Measurements from ENCODE around the gene GNB5.

GNB5 gene

DNA sequence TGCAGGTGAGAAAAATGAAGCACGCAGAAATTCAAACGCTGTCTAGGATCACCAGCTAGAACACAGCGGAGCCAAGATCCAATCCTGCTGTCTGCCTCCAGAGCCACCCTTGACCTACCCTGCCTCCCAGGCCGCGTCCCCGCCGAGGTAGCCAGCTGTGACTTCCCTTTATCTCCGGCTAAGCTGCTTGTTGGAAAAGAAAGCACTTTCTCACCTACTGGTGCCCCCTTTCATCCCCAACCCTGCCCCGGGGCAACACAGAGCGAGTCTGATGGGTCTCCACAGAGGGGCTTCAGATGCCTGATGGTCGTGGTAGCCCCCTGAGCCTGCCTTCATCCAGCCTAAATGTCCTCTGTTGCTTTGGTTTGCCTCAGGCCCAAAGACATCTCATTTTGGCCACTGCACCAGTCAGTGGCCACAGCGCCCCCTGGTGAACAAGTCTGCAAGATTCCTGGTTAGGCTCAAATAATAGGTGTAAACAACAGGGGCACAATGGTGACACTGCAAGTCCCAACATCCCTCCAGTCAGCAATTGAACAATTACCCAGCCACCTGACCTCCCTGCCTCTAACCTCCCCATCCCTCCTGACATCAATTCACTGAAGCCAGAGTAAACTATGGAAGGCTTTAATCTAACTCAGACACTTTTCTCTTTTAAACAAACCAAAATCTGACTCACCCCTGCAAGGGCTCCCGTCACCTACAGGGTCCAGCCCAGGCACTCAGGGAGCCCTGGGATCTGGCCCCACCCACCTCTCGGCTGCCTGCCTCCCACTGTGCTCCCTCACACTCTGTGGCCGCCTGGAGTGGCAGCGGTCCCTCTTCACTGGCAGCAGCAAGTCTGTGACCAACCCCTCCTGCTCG is 51.4 kb downstream of the GNB5 start:
- DNase-seq: peak; percentile 54

DNA sequence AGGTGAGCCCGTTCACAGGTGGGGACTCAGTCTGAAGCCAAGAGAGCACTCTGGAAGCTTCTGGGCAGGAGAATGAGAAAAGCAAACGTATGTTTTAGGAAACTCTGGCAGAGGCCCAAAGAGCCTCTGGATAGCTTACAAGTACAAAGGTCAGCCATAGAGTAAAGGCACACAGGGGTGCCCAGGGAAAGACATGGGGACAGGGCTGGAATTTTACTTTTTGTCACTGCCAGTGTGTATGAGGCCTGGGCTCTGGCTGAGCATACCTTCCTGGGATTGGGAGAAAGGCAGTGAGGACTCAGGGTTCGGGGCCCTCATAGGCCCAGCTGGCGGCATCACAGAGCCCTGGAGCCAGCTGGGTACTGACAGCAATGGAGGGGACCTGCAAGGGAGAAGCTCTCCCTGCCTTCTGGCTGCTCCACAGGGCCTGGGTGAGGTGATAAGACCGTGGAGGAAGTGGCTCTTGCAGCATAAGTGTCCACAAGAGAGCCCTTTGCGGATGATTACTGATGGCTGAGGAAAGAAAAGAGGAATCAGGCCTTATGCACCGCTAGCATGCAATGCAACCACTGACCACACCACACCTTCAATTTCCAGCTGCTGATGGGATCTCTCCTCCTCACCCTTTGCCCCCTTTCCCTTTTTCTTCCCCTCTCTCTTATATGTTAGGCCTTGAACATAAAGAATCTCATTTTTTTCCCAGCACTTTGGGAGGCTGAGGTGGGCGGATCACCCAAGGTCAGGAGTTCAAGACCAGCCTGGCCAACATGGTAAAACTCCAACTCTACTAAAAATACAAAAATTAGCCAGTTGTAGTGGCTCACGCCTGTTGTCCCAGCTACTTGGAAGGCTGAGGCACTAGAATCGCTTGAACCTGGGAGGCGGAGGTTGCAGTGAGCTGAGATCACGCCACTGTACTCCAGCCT is 53.5 kb downstream of the GNB5 start:
- DNase-seq: peak; percentile 41

DNA sequence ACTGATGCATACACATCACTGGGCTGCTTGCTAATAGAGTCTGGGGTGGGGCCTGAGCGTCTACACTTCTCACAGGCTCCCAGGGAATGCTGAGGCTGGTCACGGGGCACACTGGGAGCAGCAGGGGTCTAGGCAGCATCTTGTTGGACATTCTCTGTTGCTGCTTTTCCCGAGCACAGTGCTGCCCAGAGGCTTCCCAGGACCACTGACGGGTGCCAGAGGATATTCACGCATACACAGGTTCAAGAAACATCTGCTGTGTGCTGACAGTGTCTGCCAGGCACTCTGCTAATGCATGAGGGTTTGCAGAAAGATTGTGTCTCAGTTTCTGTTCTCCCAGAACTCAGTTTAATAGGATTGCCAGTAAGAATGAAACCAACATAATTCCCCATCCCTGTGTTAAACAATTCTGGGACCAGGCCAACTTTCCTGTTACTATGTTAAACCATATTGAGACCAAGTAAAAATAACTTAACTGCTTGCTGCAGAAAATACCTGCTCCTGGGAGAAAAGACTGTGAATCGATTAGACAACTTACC is 54.7 kb downstream of the GNB5 start:
- no peak for DNase-seq

DNA sequence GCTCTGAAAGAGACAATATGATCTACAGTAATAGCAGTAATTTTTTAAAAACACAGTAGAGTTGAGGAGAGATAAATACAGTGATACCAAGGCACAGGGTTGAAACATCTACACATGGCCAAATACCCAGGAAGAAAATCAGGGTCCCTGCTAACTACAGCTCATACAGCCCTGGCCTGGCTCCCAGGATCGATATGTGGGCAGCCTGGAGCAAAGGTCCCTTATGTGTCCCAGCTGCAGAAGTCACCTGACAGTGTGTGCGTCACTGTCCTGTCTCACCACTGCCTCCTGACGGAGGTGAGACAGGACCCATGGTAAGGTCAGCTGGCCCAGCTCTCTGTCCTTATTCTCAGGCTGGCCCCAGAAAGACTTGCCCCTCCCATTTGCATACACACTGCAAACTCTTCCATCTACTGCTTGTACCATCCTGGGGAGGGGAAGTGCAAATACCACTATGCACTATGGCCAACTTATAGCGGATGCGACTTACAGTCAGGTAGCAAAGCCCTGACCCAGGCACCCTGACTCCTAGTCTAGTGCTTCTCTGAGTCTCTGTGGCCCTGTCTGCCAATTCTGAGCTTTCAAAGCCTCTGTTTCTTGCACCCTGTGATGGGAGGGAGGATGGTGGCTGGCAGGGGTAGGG is 56.6 kb downstream of the GNB5 start:
- no peak for DNase-seq

DNA sequence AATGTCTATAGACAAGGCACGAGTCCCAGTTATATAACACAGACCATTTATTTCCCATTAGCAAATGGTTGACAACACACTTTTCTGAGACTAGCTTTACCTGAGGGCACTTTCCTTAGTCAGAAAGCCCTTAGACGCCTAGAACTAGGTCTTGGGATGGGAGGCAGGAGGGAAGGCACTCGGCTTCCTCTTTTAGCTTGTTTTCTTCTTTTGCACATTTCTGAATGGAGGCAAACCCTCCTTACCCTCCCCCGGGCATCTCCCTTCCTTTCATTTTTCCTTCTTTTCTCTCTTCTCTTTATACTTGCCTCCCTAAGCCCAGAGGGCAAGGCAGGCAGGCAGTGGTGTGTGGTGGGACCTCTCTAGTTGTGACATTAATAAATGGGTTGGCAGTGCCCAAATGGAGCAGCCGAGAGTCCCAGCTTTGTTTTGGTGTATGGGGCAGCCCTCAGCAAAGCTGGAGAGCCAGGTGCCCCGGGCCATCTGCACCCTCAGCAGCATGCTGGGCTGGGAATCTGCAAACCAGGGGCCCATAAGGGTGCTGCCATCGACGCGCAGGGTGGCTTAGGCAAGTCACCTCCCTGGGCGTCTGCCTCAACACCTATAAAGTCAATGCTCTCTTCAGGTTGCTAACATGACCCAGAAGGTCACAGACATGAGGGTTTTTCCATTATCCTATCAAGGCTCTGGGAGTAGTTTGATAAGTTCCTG is 57.5 kb downstream of the GNB5 start:
- DNase-seq: no peak

DNA sequence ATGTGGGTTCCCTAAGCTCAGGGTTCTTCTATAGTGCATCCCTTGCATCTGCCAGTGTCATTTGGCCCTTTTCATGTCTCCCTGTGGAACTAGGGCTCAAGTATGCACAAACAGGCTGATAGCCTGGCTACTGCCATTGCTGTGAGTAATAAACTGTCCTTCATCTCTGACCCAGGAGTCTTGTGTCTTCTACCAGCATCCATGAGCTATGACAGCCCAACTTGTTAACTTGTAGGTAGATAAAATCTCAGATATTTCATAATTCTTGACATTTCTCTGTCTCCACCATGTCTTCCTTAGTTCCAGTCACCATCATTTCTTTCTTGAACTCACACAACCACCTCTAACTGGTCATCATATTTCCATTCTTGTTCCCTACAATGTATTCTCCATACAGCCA is 59.1 kb downstream of the GNB5 start:
- no peak for DNase-seq

DNA sequence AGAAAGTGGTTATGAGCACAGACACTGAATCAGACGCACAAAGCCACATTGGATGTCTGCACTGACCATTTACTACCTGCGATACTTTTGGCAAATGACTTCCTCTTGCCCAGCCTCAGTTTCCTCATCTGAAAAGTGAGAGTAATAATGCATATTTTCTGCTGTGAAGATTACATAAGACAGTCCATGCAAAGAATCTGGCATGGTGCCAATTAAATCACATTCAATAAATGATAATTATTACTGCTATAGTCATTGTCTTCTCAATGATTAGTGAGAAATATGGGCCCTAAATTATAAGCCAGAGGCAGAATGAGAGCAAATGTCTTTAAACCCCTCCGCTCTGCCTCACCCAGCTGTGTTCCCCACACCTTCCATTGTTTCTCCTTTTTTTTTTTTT is 62.6 kb downstream of the GNB5 start:
- DNase-seq: no peak

DNA sequence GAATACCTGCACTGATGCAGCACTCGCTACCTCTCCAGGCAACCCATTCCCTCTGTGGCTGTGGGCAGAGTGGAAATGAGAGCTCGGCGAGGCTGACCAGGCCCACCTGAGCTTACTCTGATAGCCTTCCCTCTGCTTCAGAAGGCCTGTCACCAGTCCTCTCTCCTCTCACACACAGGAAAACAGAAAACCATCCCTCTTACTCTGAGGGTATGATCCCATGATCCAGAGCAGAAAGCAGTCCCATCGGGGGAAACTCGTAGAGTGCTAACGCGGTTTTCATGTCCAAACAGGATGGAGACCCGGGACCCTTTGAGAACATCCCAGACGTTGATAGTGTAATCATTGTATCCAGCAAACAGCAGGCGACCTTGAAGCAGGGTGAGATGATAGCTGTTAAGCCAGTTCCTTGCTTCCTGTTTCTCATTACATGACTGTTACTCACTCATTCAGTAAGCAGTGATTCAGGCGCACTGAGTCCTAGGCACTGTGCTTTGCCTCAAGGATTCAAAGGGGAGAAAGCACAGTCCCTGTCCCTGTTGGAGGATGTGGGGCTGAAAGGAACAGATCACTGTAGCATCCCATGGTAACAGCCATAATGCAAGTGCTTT is 66.8 kb downstream of the GNB5 start:
- DNase-seq: no peak

DNA sequence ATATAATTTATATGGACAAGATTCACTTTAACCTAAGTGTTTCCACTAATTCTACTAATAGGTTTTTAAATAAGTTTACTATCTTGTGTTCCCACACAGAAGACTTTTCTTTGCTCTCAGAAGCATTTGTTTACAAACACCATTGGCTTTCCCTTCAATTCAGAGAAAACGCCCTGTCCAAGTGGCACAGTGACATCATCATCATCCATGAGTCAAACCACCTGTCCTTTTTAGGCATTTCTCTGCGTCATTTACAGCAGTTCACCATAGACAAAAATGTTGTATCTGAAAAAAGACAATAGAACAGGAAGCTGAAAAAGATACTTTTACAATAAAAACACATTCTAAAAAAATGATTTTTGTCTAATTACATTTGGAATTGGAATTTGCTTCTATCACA is 69.3 kb downstream of the GNB5 start:
- no peak for DNase-seq

DNA sequence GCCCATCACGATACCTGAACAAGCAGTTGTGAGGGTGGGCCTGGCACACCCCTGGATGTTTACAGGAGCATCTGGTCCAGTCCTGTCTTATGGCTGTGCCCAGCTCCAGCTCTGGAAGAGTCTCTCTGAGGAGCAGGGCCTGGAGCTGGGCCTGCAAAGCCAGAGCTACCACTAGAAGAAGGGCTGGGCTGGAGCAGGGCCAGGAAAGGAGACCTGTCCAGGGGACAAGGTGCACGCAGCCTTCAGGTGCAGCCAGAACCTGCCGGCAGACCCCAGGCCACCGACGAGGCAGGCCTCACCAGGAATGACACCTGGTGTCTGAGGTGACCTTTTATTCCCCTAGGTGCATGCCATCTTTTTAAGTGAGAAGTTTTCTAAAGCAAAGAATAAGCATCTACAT is 70.2 kb downstream of the GNB5 start:
- DNase-seq: no peak

DNA sequence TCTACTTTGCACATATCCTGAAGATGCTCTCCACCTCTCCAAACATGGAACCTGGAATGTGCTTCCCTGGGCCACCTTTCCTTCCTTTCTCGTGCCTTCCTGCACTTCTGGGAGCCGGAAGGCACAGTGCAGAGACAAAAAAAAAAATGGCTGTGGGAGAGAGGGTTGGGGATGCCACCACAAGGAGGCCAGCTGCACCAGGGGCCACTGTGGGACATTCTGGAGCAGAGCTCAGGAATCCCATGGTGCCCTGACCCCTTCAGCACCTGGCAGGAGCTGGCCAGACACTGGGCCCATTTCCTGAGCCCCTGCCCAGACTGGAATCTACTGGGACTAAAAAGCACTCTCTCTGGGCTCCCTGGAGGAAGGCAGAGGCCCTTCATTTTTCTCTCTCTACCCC is 70.7 kb downstream of the GNB5 start:
- DNase-seq: no peak

DNA sequence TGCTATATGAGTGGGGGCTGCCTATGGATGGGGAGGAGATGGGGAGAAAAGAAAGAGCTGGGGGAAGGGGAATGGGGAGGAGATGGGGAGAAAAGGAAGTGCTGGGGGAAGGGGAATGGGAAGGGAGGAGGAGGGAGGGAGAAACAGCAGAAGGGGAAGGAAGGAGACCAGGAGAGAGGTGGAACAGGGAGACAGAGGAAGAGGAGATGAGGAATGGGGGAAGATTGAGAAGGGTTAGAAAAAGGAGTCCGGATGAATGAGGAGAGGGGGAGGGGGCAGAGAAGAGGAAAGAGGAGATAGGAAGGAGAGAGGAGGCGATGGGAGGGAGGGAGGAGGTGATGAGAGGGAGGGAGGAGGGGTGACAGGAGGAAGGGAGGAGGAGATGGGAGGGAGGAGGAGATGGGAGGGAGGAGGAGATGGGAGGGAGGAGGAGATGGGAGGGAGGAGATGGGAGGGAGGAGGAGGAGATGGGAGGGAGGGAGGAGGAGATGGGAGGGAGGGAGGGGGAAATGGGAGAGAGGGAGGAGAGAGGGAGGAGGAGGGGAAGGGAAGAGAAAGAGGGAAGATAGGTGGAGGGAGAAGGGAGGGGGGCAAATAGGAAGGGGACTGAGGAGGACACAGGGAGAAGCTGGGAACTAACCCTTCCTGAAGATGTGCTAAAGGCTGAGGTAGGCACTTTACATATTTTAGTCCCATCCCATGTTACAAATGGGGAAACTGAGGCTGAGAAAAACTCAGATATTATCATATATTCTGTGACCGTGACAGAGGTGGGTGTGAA is 72.0 kb downstream of the GNB5 start:
- DNase-seq: no peak

DNA sequence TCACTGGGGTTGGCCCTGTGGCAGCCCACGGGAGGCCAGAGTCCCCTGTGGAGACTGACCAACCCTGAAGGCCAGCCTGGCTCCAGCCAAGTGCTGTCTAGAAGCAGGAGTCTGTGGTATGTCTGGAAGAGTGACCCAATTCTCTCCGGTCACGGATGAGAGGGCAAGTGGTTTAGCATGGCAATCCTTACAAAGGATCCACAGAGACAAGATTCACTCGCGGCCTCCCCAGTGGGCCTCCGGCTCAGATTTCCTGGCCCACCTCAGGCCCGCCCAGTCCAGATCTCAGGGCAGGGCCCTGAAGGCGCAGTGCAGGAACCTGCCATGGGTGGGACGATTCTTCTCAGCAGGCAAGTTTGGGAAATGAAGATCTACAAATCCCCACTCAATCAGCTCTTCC is 73.6 kb downstream of the GNB5 start:
- no peak for DNase-seq

DNA sequence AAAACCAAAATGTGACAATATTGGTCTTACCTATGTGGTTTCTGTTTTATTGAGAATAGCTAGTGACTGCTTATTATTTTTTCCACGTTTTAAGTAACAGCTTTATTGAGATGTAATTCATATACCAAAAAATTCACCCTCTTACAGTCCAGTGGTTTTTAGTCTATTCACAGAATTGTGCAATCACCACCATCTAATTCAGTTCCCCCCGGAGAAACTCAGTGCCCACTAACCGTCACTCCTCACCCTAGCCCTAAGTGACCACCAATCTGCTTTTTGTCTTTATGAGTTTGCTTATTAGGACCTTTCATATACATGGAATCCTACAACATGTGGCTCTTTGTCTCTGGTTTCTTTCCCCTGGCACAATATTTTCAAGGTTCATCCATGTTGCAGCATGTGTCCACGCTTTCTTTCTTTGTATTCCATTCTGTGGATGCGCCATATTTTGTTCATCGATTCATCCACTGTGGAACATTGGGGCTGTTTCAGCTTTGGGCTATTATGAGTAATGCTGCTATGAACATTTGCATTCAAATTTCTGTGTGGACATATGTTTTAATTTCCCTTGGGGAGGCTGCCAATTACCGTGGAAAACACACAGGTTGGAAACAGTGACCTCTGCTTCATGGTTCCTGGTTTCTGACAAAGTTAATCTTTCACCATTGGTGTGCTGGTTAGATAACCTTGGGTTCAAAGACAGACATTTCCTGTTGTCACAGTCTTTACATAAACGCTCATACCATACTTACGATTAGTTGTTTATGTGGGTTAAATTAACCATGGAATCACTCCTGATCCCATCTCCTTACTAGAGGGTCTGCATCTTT is 75.4 kb downstream of the GNB5 start:
- DNase-seq: no peak

DNA sequence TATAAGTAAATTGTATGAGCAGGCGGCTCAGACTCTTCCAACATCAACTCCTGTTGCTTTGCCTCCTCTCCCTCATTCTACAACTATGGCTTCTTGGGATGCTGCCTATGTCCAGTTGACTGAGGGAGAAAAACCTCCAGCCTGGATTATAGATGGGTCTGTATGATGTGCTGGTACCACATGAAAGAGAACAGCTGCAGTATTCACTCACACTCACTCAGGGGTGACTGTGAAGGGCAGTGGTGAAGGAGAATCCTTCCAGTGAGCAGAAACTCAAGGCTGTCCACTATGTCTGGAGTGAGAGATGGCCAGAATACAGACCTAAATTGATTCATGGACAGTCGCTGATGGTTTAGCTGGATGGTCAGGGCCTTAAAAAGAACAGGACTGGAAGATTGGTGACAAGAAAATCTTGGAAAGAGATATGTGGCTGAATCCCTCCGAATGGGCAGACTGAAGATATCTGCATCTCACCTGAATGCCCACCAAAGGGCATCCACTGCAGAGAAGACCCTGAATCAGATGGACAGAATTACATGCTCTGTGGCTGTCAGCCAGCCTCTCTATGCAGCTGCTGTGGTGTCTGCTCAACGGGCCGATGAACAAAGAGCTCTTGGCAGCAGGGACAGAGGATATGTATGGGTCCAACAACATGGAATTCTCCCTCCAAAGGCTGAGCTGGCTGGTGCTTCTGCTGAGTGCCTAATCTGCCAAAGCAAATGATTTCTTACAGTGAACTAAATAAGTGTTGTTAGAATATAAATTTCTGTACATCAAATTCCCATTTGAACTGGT is 76.7 kb downstream of the GNB5 start:
- no peak for DNase-seq

DNA sequence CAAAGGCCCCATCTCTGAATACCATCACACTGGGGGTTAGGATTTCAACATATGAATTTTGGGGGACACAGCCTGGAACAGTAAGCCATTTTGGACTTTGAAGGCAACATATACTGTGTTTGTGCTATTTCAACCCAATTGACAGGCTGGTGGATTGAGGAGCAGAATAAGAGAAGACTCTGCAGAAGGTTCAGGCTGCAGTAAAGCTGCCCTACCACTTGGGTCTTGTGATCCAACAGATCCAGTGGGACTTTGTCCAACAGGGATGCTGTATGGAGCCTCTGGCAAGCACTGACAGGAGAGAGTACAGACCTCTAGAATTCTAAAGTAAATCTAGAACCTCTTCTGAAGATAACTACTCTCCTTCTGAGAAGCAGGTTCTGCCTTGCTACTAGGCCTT is 77.5 kb downstream of the GNB5 start:
- DNase-seq: no peak

DNA sequence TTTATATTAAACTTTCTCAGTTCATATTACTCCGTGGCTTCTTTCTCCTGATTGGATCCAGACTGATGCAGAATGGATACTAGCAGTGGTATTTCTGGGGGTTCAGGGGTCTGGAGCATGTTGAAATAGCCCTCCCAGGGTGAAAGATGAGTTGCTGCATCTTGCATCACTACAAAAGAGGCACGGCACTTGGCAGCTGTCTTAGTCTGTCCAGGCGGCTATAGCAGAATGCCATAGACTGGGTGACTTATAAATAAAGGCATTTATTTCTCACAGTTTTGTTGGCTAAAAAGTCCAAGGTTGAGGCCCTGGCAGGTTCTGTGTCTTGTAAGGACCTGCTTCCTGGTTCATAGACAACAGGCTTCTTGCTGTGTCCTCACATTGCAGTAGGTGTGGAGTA is 78.0 kb downstream of the GNB5 start:
- DNase-seq: no peak

DNA sequence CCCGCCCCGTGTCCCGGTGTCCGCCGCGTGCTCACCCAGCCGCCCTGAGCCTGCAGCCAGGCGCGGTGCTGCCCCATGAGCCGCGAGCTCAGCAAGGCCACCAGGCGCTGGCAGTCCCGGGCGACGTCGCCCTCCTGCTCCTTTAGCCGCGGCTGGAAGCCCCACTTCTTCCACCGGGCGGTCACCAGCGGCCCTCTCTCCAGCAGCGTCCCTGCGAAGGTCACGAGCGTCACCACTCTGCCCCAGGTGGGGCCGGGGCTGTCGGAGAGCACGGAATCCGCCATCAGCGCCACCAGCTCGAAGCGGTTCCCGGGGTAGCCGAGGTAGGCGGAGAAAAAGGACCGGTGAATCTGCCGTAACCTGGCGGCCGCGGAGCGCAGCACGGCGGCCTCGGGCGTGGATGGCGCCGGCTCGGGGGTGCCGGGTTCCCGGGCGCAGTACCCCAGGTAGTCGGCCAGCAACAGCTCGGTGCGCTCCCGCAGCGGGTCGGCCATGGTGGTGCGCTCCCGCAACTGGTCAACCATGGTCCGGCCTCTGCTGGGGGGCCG is 78.9 kb downstream of the GNB5 start:
- DNase-seq: peak; percentile 26

DNA sequence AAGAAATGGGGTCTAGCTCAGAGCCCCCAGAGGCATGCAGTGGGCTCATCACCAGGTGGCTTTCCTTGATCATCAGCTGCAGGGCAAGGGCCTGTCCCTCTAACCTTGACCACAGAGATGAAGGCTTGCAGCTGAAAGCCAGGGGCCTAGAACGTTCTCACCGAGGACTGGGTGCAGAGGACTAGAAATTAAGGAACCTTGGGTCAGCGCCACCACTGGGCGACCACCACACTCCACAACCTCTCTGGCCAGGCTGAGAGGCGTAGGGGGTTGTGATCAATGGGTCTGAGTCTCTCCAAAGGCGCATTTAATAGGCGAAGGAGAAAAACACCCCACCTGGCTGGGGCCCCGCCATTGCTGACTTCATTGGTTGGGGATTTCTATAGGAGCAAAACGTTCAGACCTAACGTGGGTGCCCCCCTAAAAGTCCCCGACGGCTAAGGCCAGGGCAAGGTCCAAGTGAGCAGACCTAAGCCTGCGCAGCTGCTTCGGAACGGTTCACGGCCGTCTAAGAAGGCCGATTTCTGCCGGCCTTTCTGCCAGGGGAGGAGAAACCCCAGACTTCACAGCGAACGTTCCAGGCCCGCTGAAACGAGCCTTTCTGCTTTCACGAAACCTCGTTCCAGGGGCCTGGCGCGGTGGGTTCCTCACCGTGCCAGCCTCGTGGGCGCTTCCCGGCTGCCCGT is 79.5 kb downstream of the GNB5 start:
- DNase-seq: no peak

All from CD4-positive, alpha-beta T cell treated with Interleukin-15 for 1 hour (primary cell).